Measurements from ENCODE around the gene HNF1B.
A peak's percentile ranks its signal among the peaks of the same experiment; 100 is the strongest.
"Not testable (repeated sequence)": the region's sequence is repeated elsewhere in the genome, so short reads cannot be mapped to it uniquely, and the experiment has no call there.

Gene HNF1B

GRCh38 chr17:37744961-37745800 lies at the start of gene HNF1B:
HNF1B (minus strand) TSS chr17:37745059; CDS start chr17:37744884, 175 bp downstream.
- no peak for DNase-seq

GRCh38 chr17:37792787-37793186 lies 47.9 kb upstream of the HNF1B start:
- DNase-seq = no peak

- peak; percentile 76 for DNase-seq
Measured at GRCh38 chr17:37791447-37792399, 46.9 kb upstream of the HNF1B start.

- no peak for DNase-seq
Measured at GRCh38 chr17:37789771-37790541, 45.1 kb upstream of the HNF1B start.

GRCh38 chr17:37789021-37789565 lies 44.2 kb upstream of the HNF1B start:
- no peak for DNase-seq

- DNase-seq = no peak
Measured at GRCh38 chr17:37788526-37788925, 43.7 kb upstream of the HNF1B start.

- no peak for DNase-seq
Measured at GRCh38 chr17:37787055-37787757, 42.3 kb upstream of the HNF1B start.

GRCh38 chr17:37786481-37786880 lies 41.6 kb upstream of the HNF1B start:
- DNase-seq = no peak

GRCh38 chr17:37782460-37782859 lies 37.6 kb upstream of the HNF1B start:
- not testable (repeated sequence) for DNase-seq

- DNase-seq = no peak
Measured at GRCh38 chr17:37781451-37781850, 36.6 kb upstream of the HNF1B start.

GRCh38 chr17:37779554-37779953 lies 34.7 kb upstream of the HNF1B start:
- no peak for DNase-seq

GRCh38 chr17:37774504-37774903 lies 29.6 kb upstream of the HNF1B start:
- DNase-seq = peak; percentile 86

- peak; percentile 22 for DNase-seq
Measured at GRCh38 chr17:37772982-37773381, 28.1 kb upstream of the HNF1B start.

GRCh38 chr17:37770631-37771518 lies 26.0 kb upstream of the HNF1B start:
- DNase-seq = peak; percentile 44

- DNase-seq = no peak
Measured at GRCh38 chr17:37769050-37769449, 24.2 kb upstream of the HNF1B start.

GRCh38 chr17:37768438-37768837 lies 23.6 kb upstream of the HNF1B start:
- no peak for DNase-seq

GRCh38 chr17:37766971-37767370 lies 22.1 kb upstream of the HNF1B start:
- no peak for DNase-seq

- DNase-seq = no peak
Measured at GRCh38 chr17:37764383-37764782, 19.5 kb upstream of the HNF1B start.

GRCh38 chr17:37762666-37763065 lies 17.8 kb upstream of the HNF1B start:
- no peak for DNase-seq

- no peak for DNase-seq
Measured at GRCh38 chr17:37761961-37762360, 17.1 kb upstream of the HNF1B start.

- peak; percentile 63 for DNase-seq
Measured at GRCh38 chr17:37761059-37761458, 16.2 kb upstream of the HNF1B start.

All from activated CD4-positive, alpha-beta T cell treated with anti-CD3 and anti-CD28 coated beads, Interleukin-10, Interleukin-2, amounts not matched to agents 100 ng/mL and 50 ng/mL, durations not matched to agents 16 hours and 8 hours (primary cell).